CD4-positive, alpha-beta T cell treated with Interleukin-15 for 4 hours (primary cell): ENCODE results near the gene UEVLD.
A peak's percentile ranks its signal among the peaks of the same experiment; 100 is the strongest.
"Not testable (repeated sequence)": the region's sequence is repeated elsewhere in the genome, so short reads cannot be mapped to it uniquely, and the experiment has no call there.

ENCODE experiments used
- DNase-seq: peaks from one replicate; pipeline ENCODE4 v3.0.0-alpha.2; 2020; ENCODE audit warnings: low spot score

The UEVLD gene

DNA sequence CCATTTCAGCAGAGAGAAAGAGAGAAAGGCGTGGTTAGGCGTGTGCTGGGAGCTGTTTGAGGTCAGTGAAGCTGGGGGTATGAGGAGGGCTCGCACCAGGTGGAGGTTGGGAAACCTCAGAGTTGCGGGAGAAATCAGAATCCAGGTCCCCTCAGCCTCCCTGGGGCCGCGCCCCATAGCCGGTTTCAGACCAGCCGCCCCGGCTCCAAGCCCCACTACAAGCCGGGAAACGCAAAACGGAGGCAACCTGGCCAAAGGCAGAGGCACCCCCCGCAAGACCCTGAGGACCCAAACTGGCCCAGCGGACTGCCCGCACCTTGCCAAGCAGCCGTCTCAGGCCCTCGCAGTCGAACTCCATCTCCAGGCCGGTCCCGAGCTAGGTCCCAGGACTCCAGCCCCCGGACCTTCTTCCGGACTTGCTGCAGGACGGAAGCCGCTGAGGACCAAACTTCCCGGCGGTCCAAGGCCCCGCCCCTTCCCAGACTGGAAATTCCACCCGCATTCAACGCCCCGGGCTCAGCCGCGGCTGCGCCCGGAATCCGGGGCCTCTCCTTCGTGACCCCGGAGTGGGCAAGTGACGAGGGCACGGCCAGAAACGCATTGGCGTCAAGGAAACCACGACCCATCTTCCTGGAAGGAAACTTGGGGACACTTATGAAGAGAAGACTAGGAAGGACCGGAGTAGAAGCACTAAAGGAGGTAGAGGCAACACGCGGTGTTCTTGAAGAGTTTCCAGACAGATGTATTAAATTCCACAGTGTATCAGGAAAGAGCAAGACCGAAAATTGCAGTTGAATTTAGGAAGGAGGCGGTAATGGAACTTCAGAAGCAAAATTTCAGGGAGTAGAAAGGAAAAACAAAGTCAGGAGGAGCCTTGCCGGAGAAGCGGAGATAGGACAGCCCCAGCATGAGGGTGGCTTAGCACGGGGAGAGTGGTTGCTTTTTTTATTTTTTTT, at the start of gene UEVLD:
Gene UEVLD (minus strand): TSS at position 438 of the 956 bp plus-strand sequence. CDS start 80 bp downstream, at position 358.
- DNase-seq, result peak; percentile 55

GRCh38 chr11:18634140-18635032, 45.9 kb upstream of the UEVLD start, which contains the start of gene SPTY2D1:
SPTY2D1 (minus strand) TSS chr11:18634342; CDS start chr11:18634257, 85 bp downstream.
- peak; percentile 97 for DNase-seq

- DNase-seq, result peak; percentile 10
Measured at GRCh38 chr11:18633256-18634139, 45.0 kb upstream of the UEVLD start.

- peak; percentile 17 for DNase-seq
Measured at GRCh38 chr11:18632841-18633240, 44.3 kb upstream of the UEVLD start.

- DNase-seq, result no peak
Measured at GRCh38 chr11:18624161-18624560, 35.6 kb upstream of the UEVLD start.

GRCh38 chr11:18623707-18624106, 35.2 kb upstream of the UEVLD start:
- DNase-seq, result no peak

- DNase-seq, result no peak
Measured at GRCh38 chr11:18618342-18619025, 29.9 kb upstream of the UEVLD start.

GRCh38 chr11:18617688-18618341, 29.3 kb upstream of the UEVLD start:
- peak; percentile 73 for DNase-seq

DNA sequence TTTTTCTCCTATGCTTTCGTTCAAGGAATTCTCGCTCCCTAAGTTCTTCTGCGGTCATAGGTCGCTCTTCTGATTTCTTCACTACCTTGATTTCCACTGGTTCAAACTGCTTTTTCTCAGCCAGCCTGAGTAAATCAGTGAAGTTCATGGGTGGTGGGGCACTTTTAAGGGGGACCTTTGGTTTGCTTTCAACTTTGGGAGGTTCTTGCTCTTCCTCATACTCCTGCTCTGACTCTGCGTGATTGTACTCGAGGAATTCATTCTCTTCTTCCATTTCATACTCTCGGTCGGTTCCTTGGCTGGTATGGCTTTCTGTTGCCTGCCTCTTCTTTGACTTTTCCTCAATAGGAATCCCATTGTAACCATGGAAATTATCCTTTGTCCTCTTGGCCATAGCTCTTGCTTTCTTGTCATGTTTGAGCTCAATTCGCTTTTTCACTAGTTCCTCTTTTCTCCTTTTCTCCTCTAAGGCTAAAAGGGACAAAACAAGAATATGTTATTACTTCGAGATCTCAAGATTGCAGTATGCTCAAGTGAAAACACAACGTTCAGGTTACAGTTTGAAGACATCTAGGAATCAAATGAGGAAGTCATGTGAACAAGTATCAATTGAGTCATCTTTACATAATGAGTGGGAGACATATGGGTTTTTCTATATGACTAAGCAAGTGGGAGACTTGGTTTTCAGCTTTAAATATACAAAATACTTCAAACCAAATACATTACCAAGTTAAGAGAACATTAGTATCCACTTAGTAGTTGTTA, 27.3 kb upstream of the UEVLD start:
- DNase-seq, result peak; percentile 39

DNA sequence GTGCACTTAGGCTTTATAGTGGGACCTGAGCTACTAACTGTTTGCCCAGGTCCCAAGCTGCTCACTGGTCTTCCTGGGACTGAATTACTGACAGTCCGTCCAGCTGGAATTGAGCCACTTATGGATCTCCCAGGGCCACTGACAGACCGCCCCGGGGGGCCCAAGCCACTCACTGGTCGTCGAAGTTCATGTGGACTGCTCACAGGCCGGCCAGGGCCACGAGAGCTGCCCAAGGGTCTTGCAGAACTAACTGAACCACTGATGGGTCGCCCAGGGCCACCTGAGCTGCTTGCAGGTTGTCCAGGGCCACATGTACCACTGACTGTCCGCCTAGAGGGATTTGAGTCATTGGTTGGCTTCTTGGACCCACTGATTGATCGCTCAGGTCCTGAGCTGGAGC, 26.1 kb upstream of the UEVLD start:
- DNase-seq, result no peak

DNA sequence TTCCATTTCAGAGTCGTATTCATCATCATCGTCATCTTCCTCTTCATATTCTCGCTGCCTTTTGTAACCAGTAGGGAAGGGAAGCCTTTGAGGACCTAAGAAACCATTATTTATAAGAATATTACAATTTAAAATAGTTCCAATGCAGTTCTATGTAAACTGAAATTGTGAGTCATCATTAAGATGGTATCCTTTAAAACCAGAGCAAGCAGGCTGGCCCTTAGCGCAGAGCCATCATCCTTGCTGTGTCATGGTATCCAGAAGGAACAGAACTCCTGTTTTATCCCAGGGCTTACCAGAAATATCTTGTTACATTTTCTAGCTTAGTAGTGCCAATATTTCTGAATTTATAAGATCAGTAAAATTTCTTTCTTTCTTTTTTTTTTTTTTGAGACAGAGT, 23.9 kb upstream of the UEVLD start:
- no peak for DNase-seq

DNA sequence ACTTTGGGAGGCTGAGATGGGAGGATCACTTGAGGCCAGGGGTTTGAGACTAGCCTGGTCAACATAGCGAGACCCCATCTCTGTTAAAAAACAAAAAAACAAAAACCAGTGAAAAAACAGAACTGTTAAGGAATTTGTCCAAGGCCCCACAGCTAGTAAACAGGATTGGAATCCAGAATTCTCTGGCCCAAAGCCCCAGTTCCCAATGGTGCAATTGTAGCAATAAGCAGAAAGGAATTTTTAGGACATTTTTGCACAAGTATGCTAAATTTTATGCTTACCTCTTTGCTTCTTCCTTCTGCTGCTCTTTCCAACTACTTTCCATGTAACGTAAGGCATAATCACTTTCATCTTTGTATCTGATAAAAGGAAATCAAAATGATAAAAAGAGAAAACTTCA, 22.7 kb upstream of the UEVLD start:
- DNase-seq, result no peak

DNA sequence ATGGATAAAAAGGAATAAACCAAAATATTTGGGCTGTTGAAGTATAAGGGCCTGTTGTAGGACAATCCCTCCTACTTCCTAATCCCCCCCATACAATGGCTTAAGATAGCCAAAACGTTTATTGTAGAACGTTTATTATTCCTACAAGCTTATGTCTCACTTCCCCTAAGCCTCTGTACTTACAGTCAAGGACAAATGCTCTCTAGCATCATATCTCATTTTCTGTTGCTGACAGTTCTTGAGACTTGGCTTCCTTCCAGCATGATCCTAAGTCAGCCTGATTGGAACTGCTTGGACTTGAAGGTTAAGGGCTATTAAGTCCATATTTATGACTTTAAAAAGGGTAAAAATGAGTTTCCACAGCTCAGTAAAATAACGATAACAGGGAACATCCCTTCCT, 19.8 kb upstream of the UEVLD start:
- DNase-seq, result no peak

DNA sequence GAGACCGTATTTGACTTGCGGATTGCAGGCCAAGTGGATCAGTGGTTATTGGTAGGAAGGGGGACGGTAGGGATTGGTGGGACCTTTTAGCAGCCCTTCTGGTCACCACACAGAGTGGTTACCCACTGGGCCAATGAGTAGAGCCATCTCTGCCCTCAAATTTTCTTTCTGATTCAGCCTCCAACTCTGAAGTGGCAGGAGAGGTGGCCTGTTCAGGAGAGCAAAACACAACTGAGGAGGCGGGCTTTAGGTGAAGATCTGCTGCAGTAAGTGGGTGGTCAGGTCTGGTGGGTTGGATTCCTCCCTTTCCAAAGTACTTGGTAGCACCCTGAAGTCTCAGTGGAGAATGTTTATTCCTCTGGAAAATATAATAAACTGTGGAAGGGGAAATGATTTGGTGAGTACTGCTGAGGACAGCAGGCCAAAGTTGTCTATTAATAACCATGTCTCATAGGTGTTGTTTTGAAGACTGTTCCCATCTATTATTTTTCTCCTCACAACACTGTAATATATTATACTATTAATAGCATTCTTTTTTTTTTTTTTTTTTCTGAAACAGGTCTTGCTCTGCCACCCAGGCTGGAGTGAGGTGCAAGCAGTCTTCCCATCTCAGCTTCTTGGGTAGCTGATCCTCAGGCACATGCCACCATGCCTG, 12.5 kb upstream of the UEVLD start:
- DNase-seq, result no peak

GRCh38 chr11:18599739-18600230, 11.3 kb upstream of the UEVLD start, which contains the start of gene MISFA:
MISFA (plus strand) TSS chr11:18599789; CDS start chr11:18599929, 140 bp downstream.
- DNase-seq, result no peak

- no peak for DNase-seq
Measured at GRCh38 chr11:18594999-18595749, 6.6 kb upstream of the UEVLD start.

GRCh38 chr11:18594088-18594487, 5.6 kb upstream of the UEVLD start:
- DNase-seq, result not testable (repeated sequence)

GRCh38 chr11:18590571-18590970, 2.0 kb upstream of the UEVLD start:
- DNase-seq, result no peak
